Fibroblast of lung (primary cell): ENCODE data around the gene JMJD1C. TPM values are rescaled to one million over a fixed set of nuclear protein-coding genes. Genes with fewer than 3 reads are reported as not detected.

Experiments
- DNase-seq, 2 donors: peaks; one replicate each; pipeline versions ENCODE4 v3.0.0 to v3.0.0-alpha.2; 2010; ENCODE audit warnings: low read depth in 2 of 2
- H2AFZ ChIP-seq: 2 replicates; pipeline ENCODE4 v1.5.1; 2012; ENCODE audit warnings: low read length, control low read depth, inconsistent platforms
- H3K27ac ChIP-seq: 2 replicates; pipeline ENCODE4 v1.5.1; 2011; ENCODE audit warnings: low read length, control low read depth; ENCODE audit not compliant: insufficient read depth
- H3K27me3 ChIP-seq: 2 replicates; pipeline ENCODE4 v1.5.1; 2011; ENCODE audit warnings: mild to moderate bottlenecking, low read length; ENCODE audit not compliant: control insufficient read depth, insufficient read depth
- H3K36me3 ChIP-seq: 2 replicates; pipeline ENCODE4 v1.5.1; 2011; ENCODE audit warnings: low read length; ENCODE audit not compliant: control insufficient read depth, insufficient read depth
- H3K4me1 ChIP-seq: 2 replicates; pipeline ENCODE4 v1.5.1; 2011; ENCODE audit warnings: low read length; ENCODE audit not compliant: control insufficient read depth, insufficient read depth; ENCODE audit errors: extremely low read depth
- H3K4me2 ChIP-seq: 2 replicates; pipeline ENCODE4 v1.5.1; 2011; ENCODE audit warnings: low read length, control low read depth; ENCODE audit not compliant: insufficient read depth; ENCODE audit errors: extremely low read depth
- H3K4me3 ChIP-seq, 4 experiments: fragments of 200-600 bp in 1 of 4; sonication (generic) in 1 of 4; replicated peaks in 1 of 4; 2 replicates each; pipeline ENCODE4 v1.5.1; 2011 to 2016; ENCODE audit warnings: low read length in 4 of 4, low read depth in 3 of 4, mild to moderate bottlenecking in 3 of 4, control low read depth in 2 of 4, inconsistent platforms in 1 of 4, mixed read lengths in 1 of 4; ENCODE audit not compliant: insufficient read depth in 1 of 4; ENCODE audit errors: control extremely low read depth in 1 of 4
- H3K79me2 ChIP-seq: 2 replicates; pipeline ENCODE4 v1.5.1; 2012; ENCODE audit warnings: mild to moderate bottlenecking, low read length, inconsistent platforms; ENCODE audit not compliant: control insufficient read depth, insufficient read depth
- H3K9ac ChIP-seq: 2 replicates; pipeline ENCODE4 v1.5.1; 2011; ENCODE audit warnings: mild to moderate bottlenecking, low read length, control low read depth; ENCODE audit not compliant: insufficient read depth
- H3K9me3 ChIP-seq: 2 replicates; pipeline ENCODE4 v1.5.1; 2012; ENCODE audit warnings: low read depth, low read length; ENCODE audit not compliant: control insufficient read depth, insufficient read depth
- H4K20me1 ChIP-seq: 2 replicates; pipeline ENCODE4 v1.5.1; 2011; ENCODE audit warnings: low read length; ENCODE audit not compliant: control insufficient read depth, insufficient read depth; ENCODE audit errors: extremely low read depth
- EZH2 ChIP-seq: IDR thresholded peaks from 2 replicates; pipeline ENCODE4 v1.5.1; 2012; ENCODE audit warnings: low read length, control low read depth, mild to moderate bottlenecking; ENCODE audit errors: missing control alignments
- polyA plus RNA-seq, 2 donors: library from polyadenylated mRNA; depleted of rRNA in 1 of 2; stranded (reverse) in 1 of 2; unstranded in 1 of 2; fragments of >200 nt; gene quantifications; 2 replicates each; pipeline ENCODE4 v1.2.1, GENCODE V29; 2011 to 2012; ENCODE audit warnings: missing spikeins in 1 of 2
- total RNA-seq: library from RNA; depleted of rRNA; stranded (reverse); fragments of >200 nt; gene quantifications from 2 replicates; pipeline ENCODE4 v1.2.1, GENCODE V29; 2014
- TF ChIP-seq, protein P1 (sequence below), 2 donors: IDR thresholded peaks in 1 of 2; conservative IDR thresholded peaks in 1 of 2; 1 replicate in 1 of 2; 2 replicates in 1 of 2; pipeline ENCODE4 v1.5.1; 2011 to 2012; ENCODE audit warnings: low read length in 2 of 2, control low read depth in 1 of 2, inconsistent platforms in 1 of 2, low read depth in 1 of 2, mild to moderate bottlenecking in 1 of 2

The JMJD1C gene
- total and polyA plus RNA-seq, 2 donors (not counting 1 experiment from before 2014, with no cell fraction given), result 39.9 to 67.0 TPM

GRCh38 chr10:63466144-63466935, 563 bp upstream of the JMJD1C start:
- peak; percentile 66 to 71 for DNase-seq
- Histone ChIP-seq H3K4me3 (peak overlapping the region; percentile 72 to 97 (median 89)), H3K4me2 (peak overlapping the region; percentile 73), H3K79me2 (peaks cover 66% of the 10 kb centered on the region), H3K27me3 (no peaks in the 10 kb centered on the region), H3K9me3 (no peaks in the 10 kb centered on the region), H4K20me1 (no peaks in the 10 kb centered on the region), H3K27ac (peak overlapping the region; percentile 97), H3K9ac (peak overlapping the region; percentile 95), H3K36me3 (no peaks in the 10 kb centered on the region), H3K4me1 (peaks cover 6% of the 10 kb centered on the region), H2AFZ (no peak overlapping the region)
- no peak for TF ChIP-seq EZH2
- TF ChIP-seq, protein P1, sequence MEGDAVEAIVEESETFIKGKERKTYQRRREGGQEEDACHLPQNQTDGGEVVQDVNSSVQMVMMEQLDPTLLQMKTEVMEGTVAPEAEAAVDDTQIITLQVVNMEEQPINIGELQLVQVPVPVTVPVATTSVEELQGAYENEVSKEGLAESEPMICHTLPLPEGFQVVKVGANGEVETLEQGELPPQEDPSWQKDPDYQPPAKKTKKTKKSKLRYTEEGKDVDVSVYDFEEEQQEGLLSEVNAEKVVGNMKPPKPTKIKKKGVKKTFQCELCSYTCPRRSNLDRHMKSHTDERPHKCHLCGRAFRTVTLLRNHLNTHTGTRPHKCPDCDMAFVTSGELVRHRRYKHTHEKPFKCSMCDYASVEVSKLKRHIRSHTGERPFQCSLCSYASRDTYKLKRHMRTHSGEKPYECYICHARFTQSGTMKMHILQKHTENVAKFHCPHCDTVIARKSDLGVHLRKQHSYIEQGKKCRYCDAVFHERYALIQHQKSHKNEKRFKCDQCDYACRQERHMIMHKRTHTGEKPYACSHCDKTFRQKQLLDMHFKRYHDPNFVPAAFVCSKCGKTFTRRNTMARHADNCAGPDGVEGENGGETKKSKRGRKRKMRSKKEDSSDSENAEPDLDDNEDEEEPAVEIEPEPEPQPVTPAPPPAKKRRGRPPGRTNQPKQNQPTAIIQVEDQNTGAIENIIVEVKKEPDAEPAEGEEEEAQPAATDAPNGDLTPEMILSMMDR (conservative IDR thresholded peaks at IDR 0.05 in 1 of 2, IDR thresholded peaks at IDR 0.05 in 1 of 2; ENCODE audit: low read depth in 1 of 2, low read length in 2 of 2), result no peak

GRCh38 chr10:63464402-63465292, 1.1 kb downstream of the JMJD1C start:
- peak overlapping the region; percentile 97 for H3K27ac ChIP-seq
- no peaks in the 10 kb centered on the region for H3K9me3 ChIP-seq
- no peaks in the 10 kb centered on the region for H3K36me3 ChIP-seq
- peaks cover 72% of the 10 kb centered on the region for H3K79me2 ChIP-seq
- H3K27me3 ChIP-seq, result no peaks in the 10 kb centered on the region
- TF ChIP-seq EZH2, result no peak
- TF ChIP-seq, protein P1 (conservative IDR thresholded peaks at IDR 0.05 in 1 of 2, IDR thresholded peaks at IDR 0.05 in 1 of 2; ENCODE audit: low read depth in 1 of 2, low read length in 2 of 2), result no peak
- peak overlapping the region; percentile 95 for H3K9ac ChIP-seq
- H2AFZ ChIP-seq, result no peak overlapping the region
- peak in 1 of 2 donors; percentile 32 for DNase-seq
- no peaks in the 10 kb centered on the region for H4K20me1 ChIP-seq
- peaks cover 6% of the 10 kb centered on the region for H3K4me1 ChIP-seq
- H3K4me3 ChIP-seq, result peak overlapping the region; percentile 81 to 97 (median 92)
- H3K4me2 ChIP-seq, result peak overlapping the region; percentile 84

- H3K27me3 ChIP-seq, result no peaks in the 10 kb centered on the region
- no peak overlapping the region for H3K4me2 ChIP-seq
- no peaks in the 10 kb centered on the region for H4K20me1 ChIP-seq
- H2AFZ ChIP-seq, result no peak overlapping the region
- H3K4me3 ChIP-seq, result no peak overlapping the region
- H3K9me3 ChIP-seq, result no peaks in the 10 kb centered on the region
- no peak overlapping the region for H3K27ac ChIP-seq
- H3K79me2 ChIP-seq, result peaks cover 77% of the 10 kb centered on the region
- no peaks in the 10 kb centered on the region for H3K36me3 ChIP-seq
- no peak for DNase-seq
- TF ChIP-seq EZH2, result no peak
- TF ChIP-seq, protein P1 (conservative IDR thresholded peaks at IDR 0.05 in 1 of 2, IDR thresholded peaks at IDR 0.05 in 1 of 2; ENCODE audit: low read depth in 1 of 2, low read length in 2 of 2), result no peak
- H3K4me1 ChIP-seq, result no peaks in the 10 kb centered on the region
- no peak overlapping the region for H3K9ac ChIP-seq
Measured at GRCh38 chr10:63462442-63462841, 3.3 kb downstream of the JMJD1C start.
